ENCODE measurements around the gene UBE2R2.
A peak's percentile ranks its signal among the peaks of the same experiment; 100 is the strongest.
"Not testable (repeated sequence)": the region's sequence is repeated elsewhere in the genome, so short reads cannot be mapped to it uniquely, and the experiment has no call there.

Gene UBE2R2

GRCh38 chr9:33843312-33843961 lies 26.5 kb downstream of the UBE2R2 start:
- DNase-seq = no peak

- DNase-seq = no peak
Observed at GRCh38 chr9:33846231-33846630, 29.3 kb downstream of the UBE2R2 start.

- not testable (repeated sequence) for DNase-seq
Observed at GRCh38 chr9:33847894-33848205, 30.9 kb downstream of the UBE2R2 start.

GRCh38 chr9:33850267-33850629 lies 33.3 kb downstream of the UBE2R2 start:
- DNase-seq = no peak

GRCh38 chr9:33850677-33851076 lies 33.7 kb downstream of the UBE2R2 start:
- no peak for DNase-seq

- DNase-seq = no peak
Observed at GRCh38 chr9:33851301-33851700, 34.3 kb downstream of the UBE2R2 start.

- peak; percentile 84 for DNase-seq
Observed at GRCh38 chr9:33852216-33852826, 35.4 kb downstream of the UBE2R2 start.

- DNase-seq = no peak
Observed at GRCh38 chr9:33856247-33856646, 39.3 kb downstream of the UBE2R2 start.

- DNase-seq = no peak
Observed at GRCh38 chr9:33858423-33858822, 41.5 kb downstream of the UBE2R2 start.

GRCh38 chr9:33860200-33860871 lies 43.4 kb downstream of the UBE2R2 start:
- DNase-seq = peak; percentile 28

GRCh38 chr9:33861917-33862453 lies 45.0 kb downstream of the UBE2R2 start:
- no peak for DNase-seq

GRCh38 chr9:33863027-33863426 lies 46.1 kb downstream of the UBE2R2 start:
- DNase-seq = not testable (repeated sequence)

- DNase-seq = peak; percentile 19
Observed at GRCh38 chr9:33867747-33868439, 50.9 kb downstream of the UBE2R2 start.

- DNase-seq = no peak
Observed at GRCh38 chr9:33868440-33868973, 51.5 kb downstream of the UBE2R2 start.

- DNase-seq = not testable (repeated sequence)
Observed at GRCh38 chr9:33869243-33869642, 52.3 kb downstream of the UBE2R2 start.

GRCh38 chr9:33877727-33878489 lies 60.9 kb downstream of the UBE2R2 start:
- no peak for DNase-seq

- DNase-seq = no peak
Observed at GRCh38 chr9:33878691-33879366, 61.9 kb downstream of the UBE2R2 start.

- DNase-seq = no peak
Observed at GRCh38 chr9:33880211-33881089, 63.5 kb downstream of the UBE2R2 start.

GRCh38 chr9:33881635-33882034 lies 64.7 kb downstream of the UBE2R2 start:
- no peak for DNase-seq

GRCh38 chr9:33884856-33885701 lies 68.1 kb downstream of the UBE2R2 start:
- DNase-seq = no peak
